Thyroid gland (tissue), 4 donors: ENCODE data around the gene C2orf49.

Experiments used
- CTCF ChIP-seq, 6 experiments: fragments of 200-600 bp in 3 of 6; fragments of 450-650 bp in 3 of 6; sonication (generic) in 3 of 6; IDR thresholded peaks; one replicate each; pipeline ENCODE4 v1.5.1; 2016 to 2019; ENCODE audit warnings: antibody characterized with exemption in 6 of 6, mild to moderate bottlenecking in 2 of 6, inconsistent platforms in 1 of 6, moderate library complexity in 1 of 6
- POLR2A ChIP-seq, 2 donors: fragments of 450-650 bp; IDR thresholded peaks; one replicate each; pipeline ENCODE4 v1.6.1; 2017; ENCODE audit warnings: antibody characterized with exemption in 2 of 2, mild to moderate bottlenecking in 2 of 2, moderate library complexity in 1 of 2

DNA sequence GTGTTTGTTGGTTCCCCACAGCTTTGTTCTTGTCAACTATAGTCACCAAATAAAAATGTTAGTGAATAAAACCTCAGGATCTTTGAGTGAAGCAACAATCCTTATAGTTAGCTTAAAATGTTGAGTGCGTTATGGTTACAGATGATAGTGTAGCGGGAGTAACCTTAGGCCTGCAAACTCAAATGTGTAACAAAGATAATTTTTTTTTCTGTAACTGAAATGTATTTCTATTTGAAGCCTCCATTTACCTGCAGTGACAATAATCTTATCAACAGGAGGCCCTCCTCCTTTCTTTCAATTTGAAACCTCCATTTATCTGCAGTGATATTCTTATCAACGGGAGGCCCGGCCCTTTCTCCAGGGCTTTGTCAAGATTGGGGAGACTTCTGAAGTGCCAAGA lies 3.1 kb upstream of the C2orf49 start:
- no peak for TF ChIP-seq CTCF (IDR thresholded peaks at IDR 0.05)
- no peak for TF ChIP-seq POLR2A (IDR thresholded peaks at IDR 0.05)
